SK-N-DZ (cell line): ENCODE results near the gene TP53I13.
A peak's percentile ranks its signal among the peaks of the same experiment; 100 is the strongest.

ENCODE experiments used
- DNase-seq: peaks from one replicate; pipeline ENCODE4 v3.0.0-alpha.2; 2015; ENCODE audit warnings: low spot score

The TP53I13 gene

GRCh38 chr17:29567304-29567553, 1.3 kb upstream of the TP53I13 start:
- DNase-seq, result no peak

GRCh38 chr17:29567554-29568330, 759 bp upstream of the TP53I13 start:
- DNase-seq, result peak; percentile 79

GRCh38 chr17:29569245-29569950, 897 bp downstream of the TP53I13 start:
- peak; percentile 55 for DNase-seq

DNA sequence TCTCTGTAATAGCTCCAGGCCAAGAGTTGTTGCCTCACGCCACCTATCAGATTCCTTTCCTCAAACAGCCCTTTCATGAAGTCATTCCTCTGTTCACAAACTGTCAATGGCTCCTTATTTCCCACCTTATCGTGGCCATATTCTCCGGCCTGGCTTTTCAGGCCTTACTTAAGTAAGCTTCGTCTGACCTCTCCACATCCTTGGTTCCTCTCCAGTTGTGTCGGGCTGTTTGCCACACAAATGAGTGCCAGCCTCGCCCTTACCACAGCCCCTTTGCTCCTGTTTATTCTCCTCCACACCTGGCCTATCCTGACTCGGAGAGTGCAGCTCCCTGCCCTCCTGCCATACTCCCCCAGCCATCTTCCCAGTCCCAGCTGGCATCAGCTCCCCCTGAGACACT, 2.0 kb downstream of the TP53I13 start:
- no peak for DNase-seq

DNA sequence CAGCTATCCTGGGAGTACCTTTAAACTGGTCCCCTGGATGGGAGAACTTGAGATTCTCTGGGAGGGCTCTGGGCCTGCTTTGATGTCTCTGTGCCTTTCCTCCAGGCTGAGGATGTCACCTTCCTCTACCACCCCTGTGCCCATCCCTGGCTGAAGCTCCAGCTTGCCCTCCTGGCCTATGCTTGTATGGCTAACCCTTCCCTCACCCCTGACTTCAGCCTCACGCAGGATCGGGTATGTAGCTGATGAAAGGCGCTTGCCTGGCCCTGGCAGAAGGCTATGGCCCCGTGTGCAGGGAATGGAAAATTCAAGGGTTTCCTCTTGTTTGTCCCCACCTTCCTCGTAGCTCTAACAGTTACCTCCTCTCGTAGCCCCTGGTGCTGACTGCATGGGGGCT, 3.0 kb downstream of the TP53I13 start:
- no peak for DNase-seq

- no peak for DNase-seq
Measured at GRCh38 chr17:29571883-29572681, 3.6 kb downstream of the TP53I13 start.

DNA sequence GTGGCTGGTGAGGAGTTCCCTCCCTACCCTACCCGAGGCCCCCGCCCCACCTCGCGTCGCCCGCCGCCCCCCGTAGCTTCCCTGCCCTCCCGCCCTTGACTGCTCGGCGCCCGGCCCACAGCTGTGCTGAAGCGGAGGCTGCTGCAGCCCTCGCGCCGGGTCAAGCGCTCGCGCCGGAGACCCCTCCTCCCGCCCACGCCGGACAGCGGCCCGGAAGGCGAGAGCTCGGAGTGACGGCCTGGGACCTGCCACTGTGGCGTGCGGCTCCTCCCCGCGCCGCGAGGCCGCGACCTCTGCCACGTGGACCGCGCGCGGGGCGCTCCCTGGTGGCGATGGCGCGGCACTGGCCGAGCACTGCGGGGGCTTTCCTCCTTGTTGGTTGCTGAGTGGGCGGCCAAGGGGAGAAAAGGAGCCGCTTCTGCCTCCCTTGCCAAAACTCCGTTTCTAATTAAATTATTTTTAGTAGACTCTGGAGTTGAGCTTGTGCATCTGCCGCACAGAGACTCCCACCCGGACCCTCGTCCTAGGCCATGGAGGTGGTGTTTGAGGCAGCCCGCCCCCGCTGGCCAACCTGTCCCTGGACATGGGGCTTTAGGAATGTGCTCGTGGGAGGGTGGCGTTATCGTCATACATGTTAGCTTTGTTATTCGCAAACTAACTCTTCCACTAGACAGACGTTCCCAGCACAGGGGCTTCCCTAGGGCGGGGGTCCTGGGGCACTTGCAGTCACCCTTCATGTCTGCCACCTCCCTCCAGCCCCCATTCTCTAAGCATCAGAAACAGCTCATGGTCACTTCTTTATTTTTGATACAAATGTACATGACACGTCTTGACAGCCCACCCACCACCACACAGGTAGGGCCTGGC, 4.4 kb downstream of the TP53I13 start:
- peak; percentile 80 for DNase-seq

- no peak for DNase-seq
Measured at GRCh38 chr17:29573558-29573869, 5.0 kb downstream of the TP53I13 start.

GRCh38 chr17:29573871-29574731, 5.6 kb downstream of the TP53I13 start:
- no peak for DNase-seq

- DNase-seq, result no peak
Measured at GRCh38 chr17:29574732-29575510, 6.4 kb downstream of the TP53I13 start.

DNA sequence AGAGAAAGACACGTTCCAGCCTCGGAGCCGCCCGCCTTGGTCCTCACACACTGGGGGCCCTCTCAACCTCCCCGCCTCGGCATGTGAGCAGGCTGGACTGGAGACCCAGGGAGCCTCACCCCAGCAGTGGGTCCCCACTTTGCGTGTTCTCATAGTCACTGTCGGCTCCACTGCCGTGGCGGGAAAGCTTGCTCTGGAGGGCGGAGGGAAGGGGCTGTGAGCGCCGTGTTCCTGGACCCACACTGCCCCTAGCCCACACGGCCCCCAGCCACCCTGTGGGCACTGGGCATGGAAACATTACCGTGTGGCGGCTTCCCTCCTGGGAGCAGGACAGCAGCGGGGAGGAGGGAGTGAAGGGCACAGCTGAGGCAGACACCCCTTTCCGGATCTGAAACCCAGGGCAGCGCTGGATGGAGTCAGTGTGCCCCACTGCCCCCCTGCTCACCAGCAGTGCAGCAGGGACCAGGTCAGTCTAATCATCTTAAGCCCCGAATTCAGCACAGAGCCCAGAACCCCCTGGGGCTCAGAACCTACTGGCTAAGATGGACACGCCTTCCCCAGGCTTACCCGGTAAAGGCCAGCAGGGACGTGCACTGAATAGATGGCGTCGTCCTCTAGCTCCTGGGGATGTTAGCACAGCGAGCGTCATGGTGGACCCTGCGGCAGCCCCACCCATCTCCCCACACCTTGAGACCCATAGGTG, 7.2 kb downstream of the TP53I13 start:
- no peak for DNase-seq

GRCh38 chr17:29576214-29577000, 7.9 kb downstream of the TP53I13 start:
- DNase-seq, result no peak

GRCh38 chr17:29577001-29577370, 8.5 kb downstream of the TP53I13 start:
- DNase-seq, result no peak

DNA sequence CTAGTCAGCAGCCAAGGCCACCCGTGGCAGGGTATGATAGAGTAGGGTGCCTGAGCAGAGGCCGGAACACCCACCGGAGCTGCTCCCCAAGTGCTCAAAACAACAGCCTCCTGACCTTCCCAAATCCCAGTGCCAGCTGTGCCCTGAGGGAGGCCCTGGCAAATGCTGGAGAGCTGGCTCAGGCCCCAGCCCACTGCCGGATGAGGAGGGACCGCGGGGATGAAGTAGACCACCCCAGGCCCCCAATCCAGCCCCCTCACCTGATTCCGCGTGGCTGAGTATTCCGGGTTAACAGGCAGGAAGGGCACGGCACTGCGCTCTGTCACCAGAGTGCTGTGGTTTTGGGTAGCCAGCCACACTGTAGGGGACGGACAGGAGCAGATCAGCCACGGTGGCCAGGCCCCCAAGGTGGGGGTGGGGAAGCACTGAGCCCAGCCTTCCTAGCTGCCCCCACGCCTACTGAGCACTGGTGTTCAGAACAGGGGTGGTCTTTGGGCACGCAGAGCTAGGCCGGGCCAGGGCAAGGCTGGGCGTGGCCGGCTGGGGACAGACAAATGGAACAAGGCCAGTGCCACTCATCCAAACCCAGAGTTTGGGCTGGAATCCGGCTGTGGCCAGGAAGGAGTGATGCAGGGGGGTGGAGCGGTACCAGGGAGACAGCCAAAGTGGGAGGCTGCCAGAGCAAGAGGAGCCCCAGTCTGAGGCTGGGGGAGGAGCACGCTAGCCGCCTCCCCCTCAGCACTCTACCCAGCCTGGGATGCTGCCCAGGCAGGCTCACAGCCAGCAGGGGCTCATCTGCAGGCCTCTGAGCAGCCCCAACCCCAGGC, 9.1 kb downstream of the TP53I13 start:
- no peak for DNase-seq

DNA sequence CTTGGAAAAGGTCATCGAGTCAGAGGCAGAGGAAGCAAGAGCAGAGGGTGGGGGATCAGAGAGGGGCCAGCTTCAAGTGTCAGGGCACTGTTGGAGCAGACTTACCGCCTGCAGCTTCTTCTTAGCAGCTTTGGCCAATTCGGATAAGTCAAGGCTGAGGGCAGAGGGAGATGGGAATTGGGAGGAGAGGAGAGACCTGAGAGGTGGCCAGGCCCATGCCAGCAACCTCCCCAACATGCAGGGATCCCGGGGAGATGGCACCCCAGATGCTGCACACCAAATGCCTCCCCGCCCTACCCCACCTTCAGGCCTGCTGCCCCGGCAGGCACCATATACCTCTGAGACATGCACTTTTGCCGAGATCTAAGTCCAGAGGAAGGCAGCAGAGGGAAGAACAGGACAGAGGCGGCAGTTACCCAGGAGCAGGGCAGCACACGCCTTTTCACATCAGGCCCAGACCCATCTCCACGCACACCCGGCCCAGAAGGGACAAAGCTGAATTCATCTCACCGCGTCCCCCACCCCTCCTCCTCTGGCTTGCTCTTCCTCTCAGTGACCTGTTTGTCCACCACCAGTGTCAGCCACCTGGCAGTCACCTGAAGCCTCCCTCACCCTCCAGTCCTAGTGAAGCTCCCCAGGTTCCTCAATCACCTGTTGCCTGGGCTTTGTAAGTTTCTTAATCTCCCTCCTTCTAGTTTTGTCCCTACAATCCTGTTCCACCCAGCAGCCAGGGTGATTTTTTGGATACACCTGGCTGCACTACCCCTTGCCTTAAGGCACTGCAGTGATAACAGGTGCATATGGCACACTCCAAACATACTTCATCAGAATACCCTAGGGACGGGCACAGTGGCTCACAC, 10.4 kb downstream of the TP53I13 start:
- DNase-seq, result no peak

- DNase-seq, result peak; percentile 84
Measured at GRCh38 chr17:29579866-29580771, 11.6 kb downstream of the TP53I13 start.
